SKM-1 treated with dmso at 0.1 percent for 144 hours (cell line): ENCODE results near the gene FRMD1.
A peak's percentile ranks its signal among the peaks of the same experiment; 100 is the strongest.

Experiments
- DNase-seq: peaks from one replicate; lab custom pipeline; 2025; ENCODE audit not compliant: unreplicated experiment; lab: John Stamatoyannopoulos, UW

FRMD1 gene

DNA sequence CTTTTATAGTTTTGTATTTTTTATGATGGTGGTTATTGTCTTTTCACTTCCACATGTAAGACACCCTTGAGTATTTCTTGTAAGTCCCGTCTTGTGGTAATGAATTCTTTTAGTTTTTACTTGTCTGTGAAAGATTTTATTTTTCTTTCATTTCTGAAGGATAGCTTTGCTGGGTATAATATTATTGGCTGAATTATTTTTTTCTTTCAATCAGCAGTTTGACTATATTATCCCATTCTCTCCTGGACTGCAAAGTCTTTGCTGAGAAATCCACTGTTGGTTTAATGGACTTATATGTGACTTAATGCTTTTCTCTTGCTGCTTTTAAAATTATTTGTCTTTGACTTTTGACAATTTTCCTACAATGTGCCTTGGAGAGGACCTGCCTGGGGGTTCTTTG is 67.7 kb downstream of the FRMD1 start:
- no peak for DNase-seq

GRCh38 chr6:168009331-168009730 is 69.7 kb downstream of the FRMD1 start:
- no peak for DNase-seq

GRCh38 chr6:168007592-168008338 is 71.2 kb downstream of the FRMD1 start:
- peak; percentile 8 for DNase-seq

DNA sequence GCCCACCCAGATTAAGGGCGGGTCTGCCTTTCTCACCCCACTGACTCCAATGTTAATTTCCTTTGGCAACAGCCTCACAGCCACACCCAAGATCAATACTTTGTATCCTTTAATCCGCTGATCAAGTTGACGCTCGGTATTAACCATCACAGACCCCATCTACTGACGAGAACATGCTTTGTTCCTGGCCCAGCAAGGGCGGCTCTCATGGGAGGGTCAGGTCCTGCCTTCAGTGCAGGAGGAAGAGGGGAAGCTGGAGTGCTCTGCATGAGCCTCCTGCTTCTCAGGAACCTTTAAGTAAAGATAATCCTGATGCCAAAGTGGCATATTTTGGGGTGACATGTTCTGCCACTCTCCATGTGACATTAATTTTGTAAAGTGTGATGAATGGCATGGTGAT is 73.2 kb downstream of the FRMD1 start:
- DNase-seq: no peak

- DNase-seq: no peak
Observed at GRCh38 chr6:168004945-168005344, 74.1 kb downstream of the FRMD1 start.

- no peak for DNase-seq
Observed at GRCh38 chr6:168004023-168004422, 75.0 kb downstream of the FRMD1 start.
